Stimulated activated CD4-positive, alpha-beta T cell treated with anti-CD3 and anti-CD28 coated beads, Interleukin-1b, Interleukin-23, amount 100 ng/mL, for 4 hours (primary cell): ENCODE data around the gene MRTO4.
"Not testable (repeated sequence)": the region's sequence is repeated elsewhere in the genome, so short reads cannot be mapped to it uniquely, and the experiment has no call there.

Experiments used
- DNase-seq, 2 donors: peaks; one replicate each; pipeline ENCODE4 v3.0.0-alpha.2; 2020; ENCODE audit warnings: low read depth in 2 of 2

The MRTO4 gene

DNA sequence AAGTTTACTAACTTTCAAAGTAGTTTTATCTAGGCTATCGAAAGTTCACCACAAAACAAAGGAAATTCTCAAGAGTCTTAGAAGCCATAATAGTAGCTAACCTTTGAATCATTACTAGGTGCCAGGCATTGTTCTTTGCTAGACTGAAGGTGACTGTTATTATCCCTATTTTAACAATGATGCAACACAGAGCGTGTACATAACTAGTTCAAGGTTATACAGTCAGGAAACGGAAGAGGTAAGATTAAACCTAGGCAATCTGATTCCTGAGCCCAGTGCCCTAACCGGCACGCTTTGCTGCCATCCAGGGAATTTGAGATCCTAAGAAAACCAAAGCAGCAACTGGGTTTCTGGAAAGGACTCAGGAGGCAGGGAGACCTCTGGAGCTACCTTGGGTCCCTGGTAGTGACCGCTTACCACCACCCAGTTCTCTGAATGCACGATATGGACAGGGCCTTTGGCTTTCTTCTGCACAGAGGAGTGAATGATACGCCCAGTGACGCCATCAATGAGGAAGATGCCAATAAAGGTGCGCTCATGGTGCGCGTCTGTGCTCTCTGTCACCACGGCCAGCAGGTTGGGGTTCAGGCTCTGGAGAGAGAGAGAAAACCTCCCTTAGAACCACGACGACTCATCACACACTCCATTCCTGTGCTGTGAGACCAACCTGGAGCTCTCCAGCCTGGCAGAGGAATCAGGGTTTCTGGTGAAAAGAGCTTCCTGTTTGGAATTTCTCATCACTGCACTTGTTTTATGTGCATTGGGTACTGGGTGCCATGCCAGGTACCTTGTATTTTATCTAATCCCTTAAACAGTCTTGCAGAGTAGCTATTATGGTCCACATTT, 28.4 kb upstream of the MRTO4 start:
- DNase-seq, result no peak

DNA sequence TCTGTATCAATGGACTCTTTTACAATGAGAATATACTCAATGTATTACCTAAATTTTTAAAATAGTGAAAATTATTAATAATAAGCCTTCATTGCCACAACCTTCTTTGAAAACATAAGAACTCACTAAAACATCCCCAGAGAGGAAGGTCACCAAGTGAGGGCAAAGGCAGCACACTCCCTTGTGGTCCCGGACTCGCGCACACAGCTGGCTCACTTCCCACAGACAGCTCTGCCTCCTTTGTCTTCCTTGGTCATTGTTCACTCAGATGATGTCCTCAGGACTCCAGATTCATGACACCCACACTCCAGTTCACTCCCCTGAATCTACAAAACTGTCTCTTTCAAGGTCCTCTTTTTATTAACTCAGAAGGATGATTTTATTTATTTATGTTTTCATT, 22.4 kb upstream of the MRTO4 start:
- no peak for DNase-seq

DNA sequence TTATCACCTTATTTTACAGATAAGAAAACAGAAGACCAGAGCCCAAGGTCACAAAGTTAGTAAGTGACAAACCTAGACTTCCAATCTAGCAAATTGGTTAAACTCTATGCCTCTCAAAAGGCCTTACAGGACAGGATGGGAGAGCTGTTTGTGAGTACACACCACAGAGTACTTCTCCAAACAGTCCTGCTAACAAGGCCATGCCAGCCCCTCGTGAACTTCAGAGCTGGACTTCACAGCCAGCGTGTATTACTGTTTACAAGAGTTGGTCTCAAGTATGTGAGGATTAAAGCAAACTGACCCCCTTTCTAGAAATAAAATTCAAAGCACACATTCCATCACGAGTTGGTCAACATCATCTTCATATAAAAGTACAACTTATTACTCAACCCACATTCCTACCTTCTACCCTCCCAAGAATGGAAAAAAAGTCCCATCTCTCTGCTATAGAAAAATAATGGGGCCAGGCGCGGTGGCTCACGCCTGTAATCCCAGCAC, 21.7 kb upstream of the MRTO4 start:
- no peak for DNase-seq

DNA sequence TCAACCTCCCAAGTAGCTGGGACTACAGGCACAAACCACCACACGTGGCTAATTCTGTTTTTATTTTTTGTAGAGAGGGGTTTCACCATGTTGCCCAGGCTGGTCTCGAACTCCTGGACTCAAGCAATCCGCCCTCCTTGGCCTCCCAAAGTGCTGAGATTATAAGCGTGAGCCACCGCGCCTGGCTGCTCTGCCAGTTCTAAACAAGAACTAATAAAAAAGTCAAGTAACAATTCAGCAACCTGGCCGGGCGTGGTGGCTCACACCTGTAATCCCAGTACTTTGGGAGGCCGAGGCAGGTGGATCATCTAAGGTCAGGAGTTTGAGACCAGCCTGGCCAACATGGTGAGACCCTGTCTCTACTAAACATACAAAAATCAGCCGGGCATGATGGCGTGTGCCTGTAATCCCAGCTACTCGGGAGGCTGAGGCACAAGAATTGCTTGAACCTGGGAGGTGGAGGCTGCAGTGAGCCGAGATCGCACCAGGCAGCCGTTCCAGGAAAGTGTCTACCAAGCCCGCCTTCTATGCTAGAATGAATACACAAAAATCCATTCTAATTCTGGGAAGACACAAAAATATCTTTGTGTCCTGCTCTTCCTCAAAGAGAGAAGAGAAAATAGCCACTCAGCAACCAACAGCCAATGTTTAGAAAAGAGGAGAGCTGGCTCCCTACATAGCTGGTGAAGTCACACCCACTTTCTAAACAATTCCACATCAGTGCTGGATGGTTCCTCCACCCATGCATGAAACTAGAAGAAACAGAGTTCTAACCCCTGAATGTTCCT, 19.7 kb upstream of the MRTO4 start:
- not testable (repeated sequence) for DNase-seq

DNA sequence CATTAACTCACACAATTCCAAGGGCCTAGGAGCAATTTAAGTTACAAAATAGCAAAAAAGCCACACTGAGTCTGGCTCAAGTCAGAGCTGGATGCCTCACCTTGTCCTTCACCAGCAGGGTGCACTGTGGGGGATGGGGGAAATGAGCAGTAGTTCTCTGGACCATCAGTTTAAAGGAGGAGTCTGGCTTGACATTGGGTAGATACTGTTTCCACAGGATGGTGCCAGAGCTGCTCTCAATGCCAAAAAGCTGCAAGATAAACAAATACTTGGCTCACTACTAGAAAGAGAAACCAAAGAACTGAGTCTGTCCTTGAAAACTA, 19.1 kb upstream of the MRTO4 start:
- no peak for DNase-seq

DNA sequence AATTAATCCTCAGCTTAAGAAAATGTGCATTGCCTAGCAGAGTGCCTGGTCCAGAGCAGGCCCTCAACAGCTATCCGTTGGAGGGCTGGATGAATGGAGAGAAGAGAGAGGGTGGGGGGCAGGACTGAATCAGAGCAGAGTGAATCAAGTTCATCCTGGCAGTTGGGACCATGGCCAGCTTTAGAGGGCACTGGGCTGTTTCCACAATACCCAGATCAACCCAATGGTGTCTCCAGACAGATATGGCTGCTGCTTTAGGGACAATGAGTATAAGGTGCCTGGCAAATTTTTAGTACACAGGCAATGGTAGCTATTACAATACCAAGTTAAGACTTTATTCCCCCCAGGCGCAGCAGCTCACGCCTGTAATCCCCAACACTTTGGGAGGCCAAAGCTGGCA, 17.4 kb upstream of the MRTO4 start:
- DNase-seq, result no peak

DNA sequence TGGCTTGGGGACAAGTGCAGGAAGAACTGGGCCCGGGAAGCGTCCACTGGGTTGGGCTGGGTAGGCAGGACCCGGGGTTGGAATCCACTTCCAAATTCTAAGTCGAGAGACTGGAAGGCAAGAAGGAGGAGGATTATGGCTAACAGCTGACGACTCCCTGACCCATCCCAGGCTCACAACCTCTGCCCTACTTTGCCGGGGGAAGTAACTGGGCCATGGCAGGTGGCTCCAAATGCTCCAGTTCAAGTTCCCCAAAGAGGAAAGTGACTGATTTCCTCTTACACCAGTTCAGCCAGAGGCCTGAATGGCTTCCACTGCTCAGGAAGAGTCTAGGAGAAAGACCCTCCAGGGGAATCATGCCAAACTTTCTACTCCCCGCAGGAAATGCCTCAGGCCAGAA, 11.7 kb upstream of the MRTO4 start:
- no peak for DNase-seq

DNA sequence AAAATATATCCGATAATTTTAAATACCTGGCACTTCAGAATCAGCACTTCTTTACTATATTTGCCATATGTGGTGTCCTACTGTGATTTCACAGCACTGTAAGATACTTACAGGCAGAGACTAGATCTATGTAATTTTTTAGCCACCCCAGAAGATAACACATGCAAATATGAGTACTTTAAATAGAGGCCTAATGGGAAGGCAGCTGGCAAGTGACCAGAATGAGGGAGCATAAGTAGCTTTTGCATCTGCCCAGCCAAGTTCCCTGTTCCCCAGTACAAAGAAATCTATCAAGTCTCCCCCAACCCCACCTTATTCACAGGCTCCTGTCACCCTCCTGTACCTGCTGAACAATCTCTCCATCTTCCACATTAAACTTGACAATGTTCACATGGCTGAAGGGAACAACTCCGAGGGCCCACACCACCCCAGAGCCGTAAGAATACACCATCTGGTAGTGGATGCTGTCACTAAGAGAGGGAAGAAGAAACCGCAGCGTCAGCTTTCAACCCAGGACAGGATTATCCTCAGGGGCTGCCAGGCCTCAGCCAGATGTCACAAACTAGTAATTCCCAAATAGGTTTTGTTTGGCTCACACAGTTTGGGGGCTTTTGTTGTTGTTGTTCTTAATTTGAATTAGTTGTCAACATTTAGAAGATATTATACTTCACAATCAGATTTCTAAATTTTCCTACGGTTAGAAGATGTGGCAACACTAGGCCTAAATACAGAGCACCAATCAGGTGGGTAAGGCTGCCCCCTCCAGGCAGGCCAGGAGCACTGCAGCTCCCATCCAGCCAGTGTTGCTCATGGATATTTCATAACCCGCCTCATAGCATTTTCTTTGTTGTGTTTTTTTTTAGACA, 10.7 kb upstream of the MRTO4 start:
- DNase-seq, result peak; percentile 62 to 68

DNA sequence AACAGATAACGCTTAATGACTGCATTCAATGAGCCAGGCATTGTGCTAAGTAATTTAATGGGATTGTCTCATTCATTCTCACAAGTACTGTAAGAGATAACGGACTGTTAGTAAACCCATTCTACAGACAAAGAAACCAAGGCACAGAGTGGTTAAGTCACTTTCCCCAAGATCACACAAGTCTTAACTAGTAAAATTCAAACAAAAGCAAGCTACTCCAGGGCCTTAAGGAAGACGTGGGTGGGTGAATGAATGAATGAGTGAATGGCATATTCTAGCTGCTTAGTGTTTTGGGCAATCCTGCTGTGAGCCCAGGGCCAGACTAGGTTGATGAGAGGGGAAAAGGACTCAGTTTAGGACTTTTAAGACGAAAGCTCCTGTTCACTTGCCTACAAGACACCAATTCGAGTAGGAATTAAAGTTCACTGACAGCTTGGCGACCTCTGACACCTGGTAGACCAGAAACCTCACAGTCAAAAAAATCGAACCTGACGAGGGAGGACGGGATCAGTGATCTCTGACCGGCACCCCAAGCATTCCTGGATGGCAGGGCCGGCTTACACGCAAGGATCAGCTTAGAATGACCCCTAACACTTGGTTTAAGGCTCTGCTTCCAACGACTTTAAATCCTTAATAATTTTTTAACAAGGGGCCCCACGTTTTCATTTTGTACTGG, 838 bp upstream of the MRTO4 start:
- no peak for DNase-seq

DNA sequence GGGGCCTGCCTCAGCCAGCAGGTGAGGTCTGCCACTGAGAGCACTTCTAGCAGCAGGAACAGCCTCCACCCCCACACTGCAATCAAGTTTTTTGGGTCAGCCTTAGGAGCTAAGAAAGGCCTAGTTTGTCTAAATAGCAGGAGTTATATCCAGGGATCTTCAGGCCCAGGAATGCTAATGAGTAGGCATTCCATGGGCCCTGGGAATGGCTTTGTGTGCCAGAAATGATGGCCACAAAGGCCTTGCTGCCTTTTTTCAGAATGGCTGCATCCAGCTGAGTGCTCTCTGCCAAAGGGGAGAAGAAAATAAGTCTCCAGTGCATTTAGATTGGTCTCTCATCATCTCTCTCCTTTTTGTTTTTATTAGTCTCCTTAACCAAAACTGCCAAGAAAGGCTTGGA, 2.8 kb downstream of the MRTO4 start:
- no peak for DNase-seq

DNA sequence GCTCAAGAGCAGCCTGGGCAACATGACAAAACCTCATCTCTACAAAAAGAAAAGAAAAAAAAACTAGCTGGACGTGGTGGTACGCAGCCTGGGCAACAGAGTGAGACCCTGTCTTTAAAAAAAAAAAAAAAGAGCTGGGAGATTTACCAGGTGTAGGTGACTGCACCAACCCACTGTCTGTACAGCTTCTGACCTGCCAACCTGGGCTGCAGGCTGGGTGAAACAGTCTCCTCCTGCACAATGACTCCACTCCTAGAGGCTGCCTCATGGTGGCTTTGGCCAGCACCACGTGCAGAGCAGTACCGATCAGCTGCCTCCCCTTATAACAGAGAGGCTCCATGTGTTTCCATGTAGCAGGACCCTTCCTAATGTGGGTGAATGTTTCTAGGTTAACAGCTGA, 3.7 kb downstream of the MRTO4 start:
- no peak for DNase-seq

DNA sequence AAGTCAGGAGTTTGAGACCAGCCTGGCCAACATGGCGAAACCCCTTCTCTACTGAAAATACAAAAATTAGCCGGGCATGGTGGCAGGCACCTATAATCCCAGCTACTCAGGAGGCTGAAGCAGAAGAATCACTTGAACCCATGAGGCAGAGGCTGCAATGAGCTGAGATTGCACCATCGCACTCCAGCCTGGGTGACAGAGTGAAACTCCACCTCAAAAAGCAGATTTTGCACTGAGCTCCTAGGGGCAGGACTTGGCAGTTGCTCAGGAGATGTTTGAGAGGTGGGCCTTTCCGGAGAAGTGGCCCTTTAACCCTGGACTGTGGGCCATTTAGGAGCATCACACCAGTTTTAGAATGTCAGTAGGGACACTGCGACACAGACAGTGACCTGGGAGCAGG, 4.7 kb downstream of the MRTO4 start:
- DNase-seq, result not testable (repeated sequence)

DNA sequence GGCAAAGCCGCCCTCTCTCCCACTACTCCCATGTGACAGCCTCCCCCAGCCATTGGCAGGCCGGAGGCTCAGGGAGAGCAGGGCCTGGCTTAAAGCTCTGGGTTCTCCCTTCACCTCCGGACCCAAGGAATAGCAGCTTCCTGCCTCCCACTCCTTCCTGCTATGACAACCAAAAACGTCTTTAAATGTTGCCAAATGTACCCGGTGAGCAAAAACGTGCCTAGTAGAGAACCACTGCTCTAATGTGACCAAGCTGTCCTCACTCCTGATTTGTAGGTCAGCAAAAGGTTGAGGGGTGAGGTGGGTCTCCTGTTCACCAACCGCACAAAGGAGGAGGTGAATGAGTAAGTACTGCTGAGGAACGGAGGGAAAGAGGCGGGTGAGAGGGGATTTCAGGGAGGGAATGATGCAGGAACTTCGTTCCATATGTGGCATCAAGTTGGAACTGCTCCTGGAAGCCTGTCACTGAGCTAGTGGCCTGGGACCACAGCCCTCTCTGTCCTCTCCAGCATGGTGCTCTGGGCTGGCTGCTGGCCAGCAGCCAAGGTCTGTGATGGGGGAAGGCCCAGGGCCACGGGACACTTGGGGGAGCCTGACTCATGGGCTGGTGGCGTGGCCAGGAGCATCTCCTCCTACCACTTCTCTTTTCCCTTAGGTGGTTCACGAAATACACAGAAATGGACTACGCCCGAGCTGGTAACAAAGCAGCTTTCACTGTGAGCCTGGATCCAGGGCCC, 5.7 kb downstream of the MRTO4 start:
- DNase-seq, result no peak

DNA sequence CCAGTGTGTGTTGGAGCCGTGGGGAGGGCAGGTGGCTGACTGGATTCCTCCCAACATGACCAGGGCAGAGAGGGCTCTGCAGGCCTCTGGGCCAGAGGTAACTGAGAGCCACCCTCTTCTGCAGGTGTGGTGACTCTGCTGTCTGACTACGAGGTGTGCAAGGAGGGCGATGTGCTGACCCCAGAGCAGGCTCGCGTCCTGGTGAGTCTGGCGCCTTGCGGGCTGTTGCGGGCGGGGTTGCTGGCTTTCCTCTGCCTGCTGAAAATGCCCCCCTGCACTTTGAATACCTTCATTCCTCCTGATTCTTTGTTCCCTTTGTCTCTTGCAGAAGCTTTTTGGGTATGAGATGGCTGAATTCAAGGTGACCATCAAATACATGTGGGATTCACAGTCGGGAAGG, 6.7 kb downstream of the MRTO4 start:
- DNase-seq, result no peak

DNA sequence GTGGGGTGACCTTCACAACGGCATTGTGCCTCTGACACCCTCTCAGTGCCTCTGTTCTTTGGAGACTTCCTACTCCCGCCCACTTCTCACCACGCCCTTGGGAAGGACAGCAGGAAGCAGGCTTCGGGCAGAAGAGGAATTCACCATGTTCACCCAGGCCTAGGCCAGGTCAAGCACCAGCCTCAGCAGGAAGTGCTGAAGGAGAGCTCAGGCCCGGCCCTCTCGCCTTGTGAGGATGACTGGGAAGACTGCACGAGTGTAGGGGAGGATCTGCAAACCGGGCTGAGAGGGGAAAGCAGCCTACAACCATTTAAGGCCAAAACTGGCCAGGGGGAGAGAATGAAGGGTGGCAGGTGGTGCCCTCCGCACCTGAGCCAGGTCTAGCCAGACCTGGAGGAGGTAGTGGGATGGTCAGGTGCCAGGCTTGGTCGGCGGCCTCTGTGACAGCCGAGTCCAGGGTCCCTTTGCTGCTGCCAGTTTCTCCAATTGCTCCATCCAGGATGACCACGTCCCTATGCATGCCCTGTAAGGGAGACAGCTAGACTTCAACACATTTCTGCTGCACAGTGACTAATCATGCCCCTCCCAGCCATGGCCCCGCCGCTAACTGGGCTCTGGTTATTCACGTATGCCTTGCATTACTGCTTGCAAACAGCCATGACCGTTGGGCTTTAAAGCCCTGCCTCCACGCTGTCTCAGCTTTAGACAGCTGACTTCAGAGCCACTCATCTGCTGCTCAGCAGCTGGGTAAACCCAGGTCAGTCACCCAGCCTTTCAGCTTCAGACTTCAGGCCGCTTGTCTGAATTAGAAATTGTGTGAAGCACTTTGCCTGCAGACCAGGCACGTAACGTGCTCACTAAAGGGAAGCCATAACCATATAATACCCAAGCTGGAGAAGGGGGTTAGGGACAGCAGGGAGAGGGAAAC, 8.9 kb downstream of the MRTO4 start:
- DNase-seq, result no peak

DNA sequence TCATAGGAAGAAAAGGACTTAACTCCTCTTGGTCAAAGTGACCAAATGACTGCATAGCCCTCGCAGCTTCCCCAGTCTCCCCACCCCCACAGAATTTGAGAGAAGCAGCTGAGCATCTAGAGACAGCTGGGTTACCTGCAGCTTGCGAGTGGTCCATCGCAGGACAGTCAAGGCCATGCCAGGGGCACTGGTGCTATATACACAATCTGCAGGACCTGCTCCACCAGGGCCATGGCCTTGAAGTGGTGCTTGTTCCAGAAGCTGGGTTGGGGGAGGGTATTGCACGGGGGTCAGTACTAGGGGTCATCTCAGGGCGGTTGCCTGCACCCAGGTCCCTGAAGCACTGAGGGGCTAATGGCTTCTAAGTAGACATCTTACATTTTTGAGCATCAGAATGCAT, 10.4 kb downstream of the MRTO4 start:
- DNase-seq, result no peak

DNA sequence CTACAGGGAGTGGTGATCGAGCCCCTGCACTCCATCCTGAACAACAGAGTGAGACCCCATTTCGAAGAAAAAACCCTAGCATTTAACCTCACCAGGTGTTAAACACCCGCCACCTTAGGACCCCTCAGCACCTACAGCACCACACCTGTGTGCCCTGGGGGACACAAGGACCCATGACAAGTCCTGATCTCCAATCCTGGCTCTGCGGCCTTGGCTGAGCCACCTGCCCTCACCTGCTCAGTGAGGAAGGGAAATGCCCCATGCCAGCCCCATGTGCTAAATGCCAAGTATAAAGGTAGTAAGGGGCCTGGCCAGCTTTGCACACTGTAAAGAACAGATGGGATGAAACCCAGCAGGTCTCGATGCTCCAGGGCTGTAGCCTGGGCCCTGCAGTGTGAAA, 11.1 kb downstream of the MRTO4 start:
- no peak for DNase-seq

DNA sequence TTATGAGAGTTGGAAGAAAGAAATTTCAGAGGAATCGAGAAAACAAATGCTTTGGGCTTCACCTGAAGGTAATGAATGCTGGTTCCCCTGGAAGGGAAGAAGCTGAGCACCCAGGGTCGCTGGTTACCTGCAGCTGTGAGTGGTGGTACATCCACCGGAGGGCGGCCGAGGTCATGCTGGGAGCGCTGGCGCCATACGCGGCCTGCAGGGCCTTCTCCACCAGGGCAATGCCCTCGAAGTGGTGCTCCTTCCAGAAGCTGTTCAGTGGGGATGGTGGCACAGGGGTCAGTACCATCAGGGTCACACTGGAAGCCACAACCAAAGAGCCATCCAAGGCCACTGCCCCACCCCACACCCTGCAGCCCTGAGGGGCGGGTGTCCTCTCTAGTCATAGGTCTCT, 16.8 kb downstream of the MRTO4 start:
- DNase-seq, result no peak

DNA sequence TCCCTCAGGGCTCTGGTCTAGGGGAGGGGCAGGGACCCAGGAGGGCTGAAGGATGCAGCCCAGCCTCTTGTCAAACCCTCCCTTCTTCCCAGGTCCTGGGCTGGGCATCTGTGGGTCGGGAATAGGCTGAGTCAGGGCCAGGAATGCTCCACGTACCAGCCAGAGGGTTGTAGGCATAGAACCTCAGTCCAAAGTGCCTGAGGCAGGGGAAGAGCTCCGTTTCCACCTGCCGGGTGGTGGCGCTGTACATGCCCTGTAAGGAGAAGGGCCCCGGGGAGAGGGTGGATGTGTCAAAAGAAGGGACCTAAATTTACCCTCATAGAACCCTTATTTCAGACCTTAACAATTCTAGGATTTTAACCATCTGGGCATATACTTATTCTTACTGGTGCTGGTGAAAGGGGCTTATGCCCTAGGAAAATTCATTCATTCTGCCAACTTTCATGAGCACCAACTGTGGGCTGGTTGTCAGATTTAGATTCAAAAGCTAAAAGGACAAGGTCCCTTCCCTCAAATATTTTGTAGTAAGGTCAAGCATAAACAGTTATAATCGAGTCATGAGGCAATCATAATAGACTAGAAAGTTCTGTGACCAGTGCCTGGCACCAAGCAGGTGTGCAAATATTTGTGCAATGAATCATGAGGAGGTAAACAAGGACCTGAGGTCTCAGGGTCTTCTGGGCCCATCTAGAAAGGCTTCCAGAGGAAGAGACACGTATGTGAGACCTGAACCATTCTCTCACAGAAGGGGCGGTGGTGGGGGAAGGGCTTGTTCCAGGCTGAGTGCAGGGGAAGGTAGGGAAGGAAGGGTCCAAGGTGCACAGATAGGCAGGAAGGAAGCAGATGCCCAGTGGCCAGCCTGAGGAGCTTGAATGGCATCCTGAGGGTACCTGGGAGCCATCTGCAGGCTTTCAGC, 18.1 kb downstream of the MRTO4 start:
- not testable (repeated sequence) for DNase-seq
